ENCODE data around the gene PDE4D.

Gene PDE4D

GRCh38 chr5:59109383-59109782 is 784.1 kb downstream of the PDE4D start:
- Histone ChIP-seq H3K27me3 (ENCODE audit: control insufficient read depth, insufficient read depth, low read length) (no peaks in the 10 kb centered on the region), H3K9me3 (replicated peaks; ENCODE audit: low read length) (no peaks in the 10 kb centered on the region), H3K9ac (ENCODE audit: low read depth, low read length) (no peak overlapping the region), H3K4me2 (ENCODE audit: low read length) (no peak overlapping the region), H3K4me3 (ENCODE audit: low read length) (no peak overlapping the region), H3K4me1 (ENCODE audit: control insufficient read depth, insufficient read depth, low read length) (peaks cover 7% of the 10 kb centered on the region), H3K36me3 (ENCODE audit: insufficient read depth, low read length) (no peaks in the 10 kb centered on the region)

GRCh38 chr5:59107692-59108091 is 785.8 kb downstream of the PDE4D start:
- no peaks in the 10 kb centered on the region for H3K27me3 ChIP-seq (ENCODE audit: control insufficient read depth, insufficient read depth, low read length)
- H3K4me1 ChIP-seq (ENCODE audit: control insufficient read depth, insufficient read depth, low read length) = peaks cover 9% of the 10 kb centered on the region
- H3K4me3 ChIP-seq (ENCODE audit: low read length) = no peak overlapping the region
- no peaks in the 10 kb centered on the region for H3K36me3 ChIP-seq (ENCODE audit: insufficient read depth, low read length)
- no peak overlapping the region for H3K9ac ChIP-seq (ENCODE audit: low read depth, low read length)
- H3K4me2 ChIP-seq (ENCODE audit: low read length) = no peak overlapping the region
- no peaks in the 10 kb centered on the region for H3K9me3 ChIP-seq (replicated peaks; ENCODE audit: low read length)

GRCh38 chr5:59104400-59105127 is 789.0 kb downstream of the PDE4D start:
- Histone ChIP-seq H3K36me3 (ENCODE audit: insufficient read depth, low read length) (no peaks in the 10 kb centered on the region), H3K4me1 (ENCODE audit: control insufficient read depth, insufficient read depth, low read length) (peaks cover 14% of the 10 kb centered on the region), H3K9me3 (replicated peaks; ENCODE audit: low read length) (no peaks in the 10 kb centered on the region), H3K27me3 (ENCODE audit: control insufficient read depth, insufficient read depth, low read length) (no peaks in the 10 kb centered on the region), H3K9ac (ENCODE audit: low read depth, low read length) (peak overlapping the region; percentile 26), H3K4me2 (ENCODE audit: low read length) (no peak overlapping the region), H3K4me3 (ENCODE audit: low read length) (no peak overlapping the region)

- H3K36me3 ChIP-seq (ENCODE audit: insufficient read depth, low read length) = no peaks in the 10 kb centered on the region
- H3K9ac ChIP-seq (ENCODE audit: low read depth, low read length) = no peak overlapping the region
- no peaks in the 10 kb centered on the region for H3K9me3 ChIP-seq (replicated peaks; ENCODE audit: low read length)
- no peaks in the 10 kb centered on the region for H3K27me3 ChIP-seq (ENCODE audit: control insufficient read depth, insufficient read depth, low read length)
- no peak overlapping the region for H3K4me3 ChIP-seq (ENCODE audit: low read length)
- H3K4me1 ChIP-seq (ENCODE audit: control insufficient read depth, insufficient read depth, low read length) = peaks cover 24% of the 10 kb centered on the region
- H3K4me2 ChIP-seq (ENCODE audit: low read length) = no peak overlapping the region
These were observed 790.2 kb downstream of the PDE4D start for GRCh38 chr5:59103303-59103702.

- Histone ChIP-seq H3K4me2 (ENCODE audit: low read length) (no peak overlapping the region), H3K4me1 (ENCODE audit: control insufficient read depth, insufficient read depth, low read length) (peaks cover 27% of the 10 kb centered on the region), H3K9ac (ENCODE audit: low read depth, low read length) (no peak overlapping the region), H3K4me3 (ENCODE audit: low read length) (no peak overlapping the region), H3K36me3 (ENCODE audit: insufficient read depth, low read length) (no peaks in the 10 kb centered on the region), H3K27me3 (ENCODE audit: control insufficient read depth, insufficient read depth, low read length) (no peaks in the 10 kb centered on the region), H3K9me3 (replicated peaks; ENCODE audit: low read length) (no peaks in the 10 kb centered on the region)
These were observed 791.1 kb downstream of the PDE4D start for GRCh38 chr5:59102437-59102836.

- no peak overlapping the region for H3K4me3 ChIP-seq (ENCODE audit: low read length)
- H3K27me3 ChIP-seq (ENCODE audit: control insufficient read depth, insufficient read depth, low read length) = no peaks in the 10 kb centered on the region
- H3K9me3 ChIP-seq (replicated peaks; ENCODE audit: low read length) = no peaks in the 10 kb centered on the region
- no peak overlapping the region for H3K4me2 ChIP-seq (ENCODE audit: low read length)
- no peaks in the 10 kb centered on the region for H3K36me3 ChIP-seq (ENCODE audit: insufficient read depth, low read length)
- no peak overlapping the region for H3K9ac ChIP-seq (ENCODE audit: low read depth, low read length)
- peaks cover 34% of the 10 kb centered on the region for H3K4me1 ChIP-seq (ENCODE audit: control insufficient read depth, insufficient read depth, low read length)
These were observed 792.7 kb downstream of the PDE4D start for GRCh38 chr5:59100875-59101274.

GRCh38 chr5:59099995-59100345 is 793.6 kb downstream of the PDE4D start:
- Histone ChIP-seq H3K36me3 (ENCODE audit: insufficient read depth, low read length) (no peaks in the 10 kb centered on the region), H3K27me3 (ENCODE audit: control insufficient read depth, insufficient read depth, low read length) (no peaks in the 10 kb centered on the region), H3K9ac (ENCODE audit: low read depth, low read length) (no peak overlapping the region)

GRCh38 chr5:59099270-59099994 is 794.1 kb downstream of the PDE4D start:
- Histone ChIP-seq H3K4me1 (ENCODE audit: control insufficient read depth, insufficient read depth, low read length) (peaks cover 32% of the 10 kb centered on the region), H3K27me3 (ENCODE audit: control insufficient read depth, insufficient read depth, low read length) (no peaks in the 10 kb centered on the region), H3K4me2 (ENCODE audit: low read length) (no peak overlapping the region), H3K9me3 (replicated peaks; ENCODE audit: low read length) (no peaks in the 10 kb centered on the region), H3K9ac (ENCODE audit: low read depth, low read length) (no peak overlapping the region), H3K36me3 (ENCODE audit: insufficient read depth, low read length) (no peaks in the 10 kb centered on the region), H3K4me3 (ENCODE audit: low read length) (no peak overlapping the region)

More at GRCh38 chr5:59099995-59100345, 793.6 kb downstream of the PDE4D start:
- Histone ChIP-seq H3K4me1 (ENCODE audit: control insufficient read depth, insufficient read depth, low read length) (peaks cover 37% of the 10 kb centered on the region), H3K4me2 (ENCODE audit: low read length) (no peak overlapping the region), H3K9me3 (replicated peaks; ENCODE audit: low read length) (no peaks in the 10 kb centered on the region), H3K4me3 (ENCODE audit: low read length) (no peak overlapping the region)

GRCh38 chr5:59098743-59099142 is 794.8 kb downstream of the PDE4D start:
- no peaks in the 10 kb centered on the region for H3K36me3 ChIP-seq (ENCODE audit: insufficient read depth, low read length)
- H3K4me3 ChIP-seq (ENCODE audit: low read length) = no peak overlapping the region
- no peak overlapping the region for H3K4me2 ChIP-seq (ENCODE audit: low read length)
- H3K4me1 ChIP-seq (ENCODE audit: control insufficient read depth, insufficient read depth, low read length) = peaks cover 29% of the 10 kb centered on the region
- H3K9ac ChIP-seq (ENCODE audit: low read depth, low read length) = peak overlapping the region; percentile 18
- no peaks in the 10 kb centered on the region for H3K9me3 ChIP-seq (replicated peaks; ENCODE audit: low read length)
- H3K27me3 ChIP-seq (ENCODE audit: control insufficient read depth, insufficient read depth, low read length) = no peaks in the 10 kb centered on the region

GRCh38 chr5:59097712-59098111 is 795.8 kb downstream of the PDE4D start:
- H3K27me3 ChIP-seq (ENCODE audit: control insufficient read depth, insufficient read depth, low read length) = no peaks in the 10 kb centered on the region
- H3K4me3 ChIP-seq (ENCODE audit: low read length) = no peak overlapping the region
- no peaks in the 10 kb centered on the region for H3K9me3 ChIP-seq (replicated peaks; ENCODE audit: low read length)
- H3K36me3 ChIP-seq (ENCODE audit: insufficient read depth, low read length) = no peaks in the 10 kb centered on the region
- peaks cover 29% of the 10 kb centered on the region for H3K4me1 ChIP-seq (ENCODE audit: control insufficient read depth, insufficient read depth, low read length)
- no peak overlapping the region for H3K4me2 ChIP-seq (ENCODE audit: low read length)
- H3K9ac ChIP-seq (ENCODE audit: low read depth, low read length) = peak overlapping the region; percentile 31

- Histone ChIP-seq H3K9me3 (replicated peaks; ENCODE audit: low read length) (no peaks in the 10 kb centered on the region), H3K4me2 (ENCODE audit: low read length) (no peak overlapping the region), H3K4me3 (ENCODE audit: low read length) (no peak overlapping the region), H3K4me1 (ENCODE audit: control insufficient read depth, insufficient read depth, low read length) (peaks cover 29% of the 10 kb centered on the region), H3K9ac (ENCODE audit: low read depth, low read length) (peak overlapping the region; percentile 31), H3K36me3 (ENCODE audit: insufficient read depth, low read length) (no peaks in the 10 kb centered on the region), H3K27me3 (ENCODE audit: control insufficient read depth, insufficient read depth, low read length) (no peaks in the 10 kb centered on the region)
These were observed 796.4 kb downstream of the PDE4D start for GRCh38 chr5:59097116-59097515.

GRCh38 chr5:59095480-59095879 is 798.0 kb downstream of the PDE4D start:
- H3K4me3 ChIP-seq (ENCODE audit: low read length) = no peak overlapping the region
- H3K4me1 ChIP-seq (ENCODE audit: control insufficient read depth, insufficient read depth, low read length) = peaks cover 29% of the 10 kb centered on the region
- H3K27me3 ChIP-seq (ENCODE audit: control insufficient read depth, insufficient read depth, low read length) = no peaks in the 10 kb centered on the region
- no peaks in the 10 kb centered on the region for H3K9me3 ChIP-seq (replicated peaks; ENCODE audit: low read length)
- no peak overlapping the region for H3K4me2 ChIP-seq (ENCODE audit: low read length)
- no peaks in the 10 kb centered on the region for H3K36me3 ChIP-seq (ENCODE audit: insufficient read depth, low read length)
- H3K9ac ChIP-seq (ENCODE audit: low read depth, low read length) = no peak overlapping the region

Data from skeletal muscle satellite cell (primary cell).